NCI-H82 (cell line): ENCODE measurements around the gene STEEP1.

Experiments used
- DNase-seq: peaks from one replicate; lab custom pipeline; 2025; lab: John Stamatoyannopoulos, UW

The STEEP1 gene

GRCh38 chrX:119488749-119489148 lies 76.5 kb downstream of the STEEP1 start:
- peak; percentile 68 for DNase-seq
